ENCODE results near the gene DDX43.

DNA sequence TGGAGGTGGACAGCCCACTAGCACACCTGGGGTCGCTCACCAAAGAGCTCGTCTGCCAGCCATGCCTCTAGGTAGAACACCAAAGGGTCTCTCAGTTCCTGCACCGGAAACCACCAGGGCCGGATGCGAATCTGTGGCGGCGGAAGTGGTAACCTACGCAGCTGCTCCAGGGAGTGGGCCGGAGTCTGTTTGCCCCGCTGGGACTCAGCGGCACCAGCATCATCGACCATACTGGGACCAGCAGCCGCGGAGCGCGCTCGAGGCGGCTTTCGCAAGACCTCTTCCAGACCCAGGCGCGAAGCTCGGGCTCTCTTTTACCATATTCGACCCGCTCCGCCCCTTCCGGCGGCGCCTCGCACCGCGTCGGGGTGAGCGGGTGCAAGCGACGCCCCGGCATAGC lies 25.1 kb upstream of the DDX43 start, which contains the start of gene OOEP:
- TF ChIP-seq EZH2 (IDR thresholded peaks at IDR 0.05; ENCODE audit: borderline replicate concordance): no peak
- no peak for TF ChIP-seq CTCF (IDR thresholded peaks at IDR 0.05; ENCODE audit: poor library complexity)
- TF ChIP-seq EZH2phosphoT487 (IDR thresholded peaks at IDR 0.05; ENCODE audit: low read depth, severe bottlenecking, unreplicated experiment): no peak

Data from hepatocyte (in vitro differentiated cells).